Pulmonary artery endothelial cell (primary cell): ENCODE data around the gene CD93. TPM values are rescaled to one million over a fixed set of nuclear protein-coding genes. Genes with fewer than 3 reads are reported as not detected.

Source experiments
- DNase-seq: peaks from one replicate; pipeline ENCODE4 v3.0.0-alpha.2; 2011; ENCODE audit warnings: low read depth, low spot score
- total RNA-seq: library from RNA; depleted of rRNA; stranded (reverse); fragments of >200 nt; gene quantifications from 2 replicates; pipeline ENCODE4 v1.2.3, GENCODE V29; 2014

Gene CD93
- total RNA-seq, 1 donor from 2014 or later = 312 TPM

- no peak for DNase-seq
Observed at GRCh38 chr20:23083553-23084220, 2.4 kb downstream of the CD93 start.

GRCh38 chr20:23082846-23083552, 3.1 kb downstream of the CD93 start:
- DNase-seq = peak; percentile 85

DNA sequence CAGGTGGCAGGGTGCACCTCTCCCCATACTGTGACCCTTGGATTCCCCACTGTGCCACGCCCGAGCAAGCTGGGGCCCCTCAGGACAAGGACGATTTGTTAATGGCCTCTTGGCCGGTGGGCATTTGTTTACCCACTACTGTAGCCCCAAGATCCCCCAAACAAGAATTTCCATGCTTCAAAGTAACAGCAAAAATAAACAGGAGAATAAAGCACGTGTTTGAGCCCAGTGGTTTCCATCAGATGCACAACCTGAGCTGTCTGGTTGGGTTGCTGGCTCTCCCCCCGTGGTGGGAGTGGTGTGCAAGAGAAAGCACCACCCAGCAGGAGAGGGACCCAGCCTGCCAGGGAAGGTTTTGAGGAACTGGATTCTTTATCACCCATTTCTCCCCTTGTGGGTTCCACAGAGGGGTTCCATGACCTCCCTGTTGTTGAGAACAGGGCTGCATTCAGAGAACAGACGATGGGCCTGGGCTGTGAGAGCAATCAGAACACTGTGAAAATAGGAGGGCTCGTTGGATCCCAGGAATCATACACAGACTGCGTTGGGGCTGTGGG, 4.8 kb downstream of the CD93 start:
- DNase-seq = no peak

GRCh38 chr20:23080521-23080920, 5.6 kb downstream of the CD93 start:
- no peak for DNase-seq

DNA sequence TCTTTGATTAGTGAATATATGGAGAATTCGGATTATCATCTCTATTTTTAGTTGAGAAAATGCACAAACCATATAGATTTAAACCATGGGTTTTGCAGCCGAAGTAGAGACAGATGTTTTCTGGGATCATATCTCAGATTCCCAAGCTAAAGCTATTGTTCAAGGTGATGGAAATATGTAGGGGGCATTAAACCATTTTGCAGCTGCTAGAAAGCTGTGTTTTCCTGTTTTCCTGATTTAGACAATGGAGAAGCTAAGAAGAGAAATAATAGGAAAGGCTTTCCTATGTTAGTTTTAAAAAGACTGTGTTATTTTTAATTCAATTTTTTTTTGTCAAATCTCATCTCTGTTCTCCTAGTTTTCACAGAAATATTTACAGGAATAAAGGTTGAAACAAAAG, 6.2 kb downstream of the CD93 start:
- no peak for DNase-seq

GRCh38 chr20:23079016-23079351, 7.1 kb downstream of the CD93 start:
- DNase-seq = no peak

GRCh38 chr20:23078351-23079015, 7.6 kb downstream of the CD93 start:
- DNase-seq = no peak

DNA sequence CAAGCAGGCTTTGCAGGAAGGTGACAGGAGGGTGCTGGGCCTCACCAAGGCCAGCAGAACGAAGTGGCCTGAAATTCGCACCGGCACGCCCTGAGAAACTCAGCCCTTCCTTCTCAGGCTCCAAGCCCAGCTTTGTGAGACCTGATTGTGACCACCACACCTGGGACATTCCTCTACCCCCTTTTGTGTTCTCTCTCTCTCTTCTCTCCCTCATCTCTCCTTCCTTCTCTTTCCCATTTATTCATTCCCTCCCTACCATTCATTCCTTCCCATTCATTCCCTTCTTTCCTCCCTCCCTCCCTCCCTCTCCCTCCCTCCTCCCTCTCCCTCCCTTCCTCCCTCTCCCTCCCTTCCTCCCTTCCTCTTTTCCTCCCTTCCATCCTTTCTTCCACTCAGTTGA, 8.8 kb downstream of the CD93 start:
- DNase-seq = no peak

DNA sequence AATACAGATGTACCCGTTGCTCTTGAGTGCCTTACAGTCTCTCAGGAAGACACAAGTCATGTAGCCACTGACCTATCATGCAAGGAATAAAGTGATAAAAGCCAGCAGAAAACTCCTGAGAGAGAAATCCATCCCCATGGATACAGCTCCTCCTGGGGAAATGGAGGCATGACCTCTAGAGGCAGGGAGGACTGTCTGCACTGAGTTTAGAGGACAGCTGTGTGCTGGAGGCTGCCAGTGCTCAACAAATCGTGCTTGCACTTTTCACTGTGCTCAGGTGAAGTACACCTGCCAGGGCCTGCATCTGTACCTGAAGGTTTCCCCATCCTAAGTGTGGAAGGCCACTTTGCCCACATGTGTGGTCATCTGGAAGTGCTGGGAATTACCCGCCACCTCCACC, 12.1 kb downstream of the CD93 start:
- no peak for DNase-seq

DNA sequence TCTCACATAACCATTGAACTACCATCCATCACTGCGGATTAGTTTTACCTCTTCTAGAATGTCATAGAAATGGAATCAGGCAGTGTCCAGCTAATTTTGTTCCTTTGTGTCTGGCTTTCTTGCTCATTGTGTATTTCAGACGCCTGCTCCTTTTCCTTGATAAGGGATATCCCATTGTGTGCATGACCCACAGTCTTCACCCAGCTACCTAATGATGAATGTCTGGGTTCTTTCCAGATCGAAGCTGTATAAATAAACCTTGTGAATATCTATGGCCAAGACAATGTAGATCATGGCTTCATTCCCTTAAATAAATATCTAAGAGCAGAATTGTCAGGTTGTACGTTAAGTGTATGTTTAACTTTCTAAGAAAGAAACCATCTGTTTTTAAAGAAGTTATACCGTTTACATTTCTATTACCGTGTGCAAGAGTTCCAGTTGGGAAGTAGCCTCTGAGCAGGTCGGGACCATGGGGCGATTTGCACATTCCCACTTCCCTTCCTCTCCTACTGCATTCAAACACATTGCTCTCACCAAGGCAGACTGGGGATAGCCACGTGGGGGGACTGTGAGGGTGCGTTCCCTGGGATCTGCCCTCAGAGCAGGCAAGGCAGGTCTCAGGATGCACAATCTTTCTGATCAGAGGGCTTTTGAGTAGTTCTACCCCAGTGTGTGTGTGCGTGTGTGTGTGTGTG, 13.1 kb downstream of the CD93 start:
- DNase-seq = peak; percentile 85

GRCh38 chr20:23071996-23072395, 14.1 kb downstream of the CD93 start:
- no peak for DNase-seq

DNA sequence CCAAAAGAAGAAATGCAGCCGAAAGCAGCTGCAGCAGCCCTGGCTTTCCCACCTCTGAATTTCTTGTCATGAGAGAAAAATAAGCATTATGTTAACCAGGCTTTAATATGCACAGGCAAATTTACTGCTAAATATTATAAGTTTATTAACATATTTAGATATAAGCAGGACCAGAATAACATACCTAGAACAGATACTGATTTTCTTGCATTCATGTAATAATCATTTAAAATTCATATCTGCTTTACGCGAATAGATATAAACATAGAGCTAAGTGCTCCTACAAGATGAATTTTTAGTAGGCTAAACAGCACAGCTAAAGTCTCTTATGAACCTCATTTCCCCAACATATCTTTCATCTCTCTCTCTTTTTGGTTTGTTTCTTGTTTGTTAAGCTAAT, 14.7 kb downstream of the CD93 start:
- DNase-seq = no peak

DNA sequence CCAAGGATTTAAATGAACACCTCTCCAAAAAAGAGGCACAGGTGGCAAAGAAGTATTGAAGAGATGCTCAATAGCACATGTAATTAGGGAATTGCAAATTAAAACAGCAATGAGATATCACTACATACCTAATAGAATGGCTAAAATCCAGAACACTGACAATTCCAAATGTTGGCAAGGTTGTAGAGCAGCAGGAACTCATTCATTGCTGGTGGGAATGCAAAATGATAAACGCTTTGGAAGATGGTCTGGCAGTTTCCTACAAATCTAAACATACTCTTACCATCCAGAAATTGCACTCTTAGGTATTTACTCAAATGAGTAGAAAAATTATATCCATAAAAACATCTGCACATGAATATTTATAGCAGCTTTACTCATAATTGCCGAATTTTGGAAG, 17.0 kb downstream of the CD93 start:
- DNase-seq = no peak

GRCh38 chr20:23068283-23068682, 17.8 kb downstream of the CD93 start:
- no peak for DNase-seq

- DNase-seq = no peak
Observed at GRCh38 chr20:23066772-23067171, 19.4 kb downstream of the CD93 start.

GRCh38 chr20:23065266-23066201, 20.6 kb downstream of the CD93 start:
- DNase-seq = no peak

DNA sequence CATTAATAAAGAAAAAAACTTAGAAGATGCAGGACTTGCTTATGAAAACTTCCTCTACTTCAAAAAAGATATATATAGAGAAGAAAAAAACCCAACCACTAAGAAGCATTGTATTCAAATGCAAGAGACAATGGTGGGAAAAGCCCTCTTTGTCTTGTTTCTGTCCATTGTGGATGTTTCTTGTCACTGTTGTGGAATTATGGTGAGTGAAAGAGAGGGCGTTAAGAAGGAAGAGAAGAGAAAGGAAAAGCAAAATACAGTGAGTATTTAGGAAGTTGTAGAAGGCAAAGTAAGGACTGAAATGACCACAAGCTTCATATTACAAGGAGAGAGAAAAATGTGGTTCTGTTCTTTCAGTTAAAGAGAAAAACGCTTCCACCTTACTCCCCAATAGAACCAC, 22.5 kb downstream of the CD93 start:
- DNase-seq = no peak

- DNase-seq = no peak
Observed at GRCh38 chr20:23063168-23063567, 23.0 kb downstream of the CD93 start.

DNA sequence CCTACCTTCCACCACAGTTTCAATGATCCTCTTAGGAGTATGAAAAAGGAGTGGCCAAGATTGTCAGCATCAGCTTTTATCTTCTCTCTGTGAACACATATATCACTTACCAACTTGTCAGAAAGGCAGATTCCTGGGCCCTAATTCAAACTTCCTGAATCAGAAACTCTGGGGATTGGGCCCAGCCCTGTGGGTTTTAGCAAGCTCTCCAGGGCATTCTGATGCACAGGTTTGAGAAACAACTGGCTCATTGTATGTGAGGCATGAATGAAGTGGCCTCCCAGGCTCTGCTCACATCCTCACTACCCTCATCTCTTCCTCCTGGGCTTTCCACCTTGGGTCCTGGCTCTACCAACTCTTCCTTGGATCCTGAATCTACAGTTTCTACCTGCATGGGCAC, 23.5 kb downstream of the CD93 start:
- DNase-seq = no peak

DNA sequence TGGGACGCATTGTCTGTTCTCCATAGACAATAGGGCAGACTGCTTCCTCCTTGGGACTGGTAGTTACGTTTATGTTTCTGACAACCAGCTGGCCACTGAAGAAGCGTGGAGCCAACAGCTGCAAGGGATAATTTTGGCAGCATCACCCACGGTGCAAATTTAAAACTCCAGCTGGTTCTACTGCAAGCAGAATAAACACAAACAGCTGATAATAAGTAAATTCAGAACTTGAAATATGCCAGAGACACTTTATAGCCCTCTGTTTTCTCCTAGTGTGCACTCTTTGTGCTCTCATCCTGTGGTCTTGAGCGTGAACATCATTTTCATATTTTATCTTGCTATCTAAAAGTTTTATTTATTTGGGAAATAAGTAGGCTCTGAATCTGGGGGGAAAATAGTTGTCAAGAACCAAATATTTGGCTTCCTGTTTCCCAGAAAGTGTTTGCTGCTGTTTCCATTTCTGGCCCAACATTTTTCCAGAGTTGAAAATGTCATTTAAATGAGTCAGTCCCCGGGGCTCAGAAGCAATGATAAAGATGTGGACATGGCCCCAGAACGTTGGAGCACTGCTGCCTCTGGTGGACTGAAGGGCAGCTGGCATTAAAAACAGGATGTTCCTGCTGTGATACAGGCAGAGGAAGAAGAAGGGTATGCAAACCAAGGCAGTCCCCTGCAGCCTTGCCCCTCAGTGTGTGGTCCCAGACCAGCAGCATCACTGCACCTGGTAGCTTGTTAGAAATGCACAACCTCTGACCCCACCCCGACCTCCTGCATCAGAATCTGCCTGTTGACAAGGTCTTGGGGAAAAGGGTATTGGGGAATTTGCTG, 24.2 kb downstream of the CD93 start:
- DNase-seq = peak; percentile 81
